Kasumi-1 (cell line): Measurements from ENCODE around the gene MTARC2.
A peak's percentile ranks its signal among the peaks of the same experiment; 100 is the strongest.
"Not testable (repeated sequence)": the region's sequence is repeated elsewhere in the genome, so short reads cannot be mapped to it uniquely, and the experiment has no call there.

Source experiments
- DNase-seq, 2 experiments: peaks; one replicate each; lab custom pipeline; 2025; lab: John Stamatoyannopoulos, UW

MTARC2 gene

GRCh38 chr1:220732621-220733020 is 15.5 kb upstream of the MTARC2 start:
- DNase-seq = no peak

- DNase-seq = peak; percentile 85 to 86
Measured at GRCh38 chr1:220733086-220733601, 15.0 kb upstream of the MTARC2 start.

GRCh38 chr1:220734571-220735326 is 13.4 kb upstream of the MTARC2 start:
- no peak for DNase-seq

GRCh38 chr1:220736283-220736682 is 11.8 kb upstream of the MTARC2 start:
- not testable (repeated sequence) for DNase-seq

- DNase-seq = no peak
Measured at GRCh38 chr1:220741349-220741748, 6.8 kb upstream of the MTARC2 start.

- DNase-seq = no peak
Measured at GRCh38 chr1:220741825-220742224, 6.3 kb upstream of the MTARC2 start.

- DNase-seq = no peak
Measured at GRCh38 chr1:220742520-220742919, 5.6 kb upstream of the MTARC2 start.

- no peak for DNase-seq
Measured at GRCh38 chr1:220746851-220747250, 1.3 kb upstream of the MTARC2 start.

GRCh38 chr1:220747437-220748088 is 559 bp upstream of the MTARC2 start:
- DNase-seq = no peak

GRCh38 chr1:220748936-220749335 is 814 bp downstream of the MTARC2 start:
- no peak for DNase-seq

GRCh38 chr1:220750131-220750515 is 2.0 kb downstream of the MTARC2 start:
- no peak for DNase-seq

- no peak for DNase-seq
Measured at GRCh38 chr1:220751111-220751510, 3.0 kb downstream of the MTARC2 start.

GRCh38 chr1:220754212-220754917 is 6.2 kb downstream of the MTARC2 start:
- DNase-seq = peak in 1 of 2 experiments; percentile 16

GRCh38 chr1:220754918-220755295 is 6.8 kb downstream of the MTARC2 start:
- no peak for DNase-seq

GRCh38 chr1:220755309-220755708 is 7.2 kb downstream of the MTARC2 start:
- DNase-seq = peak; percentile 21 to 24

- DNase-seq = no peak
Measured at GRCh38 chr1:220757441-220757840, 9.3 kb downstream of the MTARC2 start.

GRCh38 chr1:220759147-220759546 is 11.0 kb downstream of the MTARC2 start:
- DNase-seq = no peak

GRCh38 chr1:220761688-220762427 is 13.7 kb downstream of the MTARC2 start:
- DNase-seq = no peak

- no peak for DNase-seq
Measured at GRCh38 chr1:220764757-220765156, 16.6 kb downstream of the MTARC2 start.

- no peak for DNase-seq
Measured at GRCh38 chr1:220767312-220768125, 19.4 kb downstream of the MTARC2 start.

- no peak for DNase-seq
Measured at GRCh38 chr1:220768126-220768601, 20.0 kb downstream of the MTARC2 start.
